Fibroblast of gingiva (primary cell): ENCODE results near the gene OR52N2.

Source experiments
- DNase-seq: peaks from one replicate; pipeline ENCODE4 v3.0.0-alpha.2; 2011; ENCODE audit warnings: low read depth

Gene OR52N2

DNA sequence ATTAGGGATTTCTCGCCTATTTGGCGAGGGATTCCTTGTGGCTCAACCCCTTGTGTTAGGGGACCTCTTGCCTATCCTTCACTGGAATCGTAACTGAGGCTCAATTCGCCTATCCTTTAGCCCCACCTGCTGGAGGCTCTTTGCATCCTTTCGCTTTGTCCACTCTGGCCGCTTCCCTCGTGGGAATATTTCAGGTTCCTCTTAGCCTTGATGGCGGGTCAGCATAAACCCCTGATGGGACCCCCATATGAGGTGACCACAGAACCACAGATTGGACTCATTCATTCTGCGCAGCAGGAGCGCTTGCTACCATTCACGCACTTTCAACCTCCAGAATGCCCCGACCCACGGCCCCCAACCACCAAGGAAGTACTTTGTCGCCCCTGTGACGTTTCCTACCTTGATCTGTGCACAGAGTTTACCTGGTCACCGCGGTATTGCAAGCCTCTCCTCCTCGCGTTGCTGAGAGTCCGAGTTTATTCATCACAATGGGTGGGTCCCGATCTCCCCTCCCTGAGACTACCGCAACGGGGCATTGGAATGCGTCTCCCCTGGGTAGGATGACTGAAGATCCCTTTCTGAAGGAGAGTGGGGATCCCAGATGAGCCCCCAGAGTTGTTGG, at the start of gene OR52N2:
OR52N2 (plus strand) TSS at position 425 of the 622 bp plus-strand sequence. CDS start 11,412 bp downstream, outside the sequence.
- peak; percentile 57 for DNase-seq

- DNase-seq, result no peak
Observed at GRCh38 chr11:5767056-5767455, 41.7 kb upstream of the OR52N2 start.

DNA sequence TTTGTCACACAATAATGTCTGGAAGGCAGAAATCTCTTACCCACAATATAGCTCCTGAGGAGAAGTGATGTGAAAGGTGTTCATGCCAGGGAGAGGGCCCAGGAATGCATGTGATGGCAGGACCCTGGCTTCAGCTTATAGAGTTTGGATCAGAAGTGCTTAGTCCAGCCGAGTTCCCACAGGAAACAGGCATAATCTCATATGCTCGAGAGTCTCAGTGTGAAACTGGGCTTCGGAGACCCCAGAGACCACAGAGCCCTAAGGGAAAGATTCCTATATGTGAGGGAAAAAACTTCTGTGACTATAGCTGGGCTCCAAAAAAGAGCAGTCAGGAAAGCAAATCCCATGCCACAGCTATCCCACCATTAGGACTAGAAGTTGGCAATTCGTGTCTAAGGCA, 25.5 kb upstream of the OR52N2 start, which contains the start of gene OR52N5:
OR52N5 (minus strand) TSS at position 101 of the 400 bp plus-strand sequence. CDS start 4,721 bp downstream, outside the sequence.
- no peak for DNase-seq

DNA sequence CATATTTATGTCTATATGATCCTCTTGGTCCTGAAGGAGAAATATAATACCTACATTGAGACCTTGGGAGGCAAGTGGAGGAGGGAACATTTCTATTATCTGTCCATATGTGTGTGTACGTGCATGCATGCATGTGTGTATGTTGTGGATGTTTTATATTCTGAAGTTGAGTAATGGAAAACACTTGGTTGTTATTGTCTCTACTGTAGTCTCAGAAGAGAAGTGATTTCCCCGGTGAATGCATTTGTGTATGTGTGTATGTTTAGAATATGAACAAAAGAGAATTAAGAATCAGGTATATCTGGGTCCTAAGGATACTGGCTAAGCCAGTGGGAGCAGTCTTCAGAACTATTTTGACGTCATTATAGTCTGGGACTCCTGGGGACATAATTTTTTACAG, 17.6 kb upstream of the OR52N2 start, which contains the start of gene OR52N1:
OR52N1 (minus strand) TSS at position 101 of the 400 bp plus-strand sequence. CDS start 2,449 bp downstream, outside the sequence.
- no peak for DNase-seq

- DNase-seq, result no peak
Observed at GRCh38 chr11:5796541-5796940, 12.2 kb upstream of the OR52N2 start.

- DNase-seq, result no peak
Observed at GRCh38 chr11:5803982-5804381, 4.7 kb upstream of the OR52N2 start.

DNA sequence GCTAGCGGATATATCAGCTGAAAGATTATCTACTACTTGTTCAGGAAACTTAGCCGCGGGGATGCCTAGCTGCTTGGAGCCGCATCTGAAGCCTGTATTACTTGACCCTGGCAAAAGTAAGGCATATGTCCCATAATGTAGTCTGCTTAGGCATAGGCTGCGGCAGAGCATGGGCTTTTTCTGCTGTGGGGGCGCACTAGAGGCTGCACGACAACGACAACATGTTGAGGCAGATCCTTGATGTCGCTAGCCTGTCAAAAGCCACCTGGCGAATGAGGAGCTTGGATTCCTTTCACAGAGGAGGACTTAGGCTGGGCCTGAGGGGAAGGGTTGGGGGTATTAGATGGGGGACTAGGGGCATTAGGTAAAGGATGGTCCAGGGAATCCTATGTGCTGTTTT, 1.1 kb upstream of the OR52N2 start:
- DNase-seq, result no peak

GRCh38 chr11:5809122-5809519, 397 bp downstream of the OR52N2 start:
- no peak for DNase-seq

DNA sequence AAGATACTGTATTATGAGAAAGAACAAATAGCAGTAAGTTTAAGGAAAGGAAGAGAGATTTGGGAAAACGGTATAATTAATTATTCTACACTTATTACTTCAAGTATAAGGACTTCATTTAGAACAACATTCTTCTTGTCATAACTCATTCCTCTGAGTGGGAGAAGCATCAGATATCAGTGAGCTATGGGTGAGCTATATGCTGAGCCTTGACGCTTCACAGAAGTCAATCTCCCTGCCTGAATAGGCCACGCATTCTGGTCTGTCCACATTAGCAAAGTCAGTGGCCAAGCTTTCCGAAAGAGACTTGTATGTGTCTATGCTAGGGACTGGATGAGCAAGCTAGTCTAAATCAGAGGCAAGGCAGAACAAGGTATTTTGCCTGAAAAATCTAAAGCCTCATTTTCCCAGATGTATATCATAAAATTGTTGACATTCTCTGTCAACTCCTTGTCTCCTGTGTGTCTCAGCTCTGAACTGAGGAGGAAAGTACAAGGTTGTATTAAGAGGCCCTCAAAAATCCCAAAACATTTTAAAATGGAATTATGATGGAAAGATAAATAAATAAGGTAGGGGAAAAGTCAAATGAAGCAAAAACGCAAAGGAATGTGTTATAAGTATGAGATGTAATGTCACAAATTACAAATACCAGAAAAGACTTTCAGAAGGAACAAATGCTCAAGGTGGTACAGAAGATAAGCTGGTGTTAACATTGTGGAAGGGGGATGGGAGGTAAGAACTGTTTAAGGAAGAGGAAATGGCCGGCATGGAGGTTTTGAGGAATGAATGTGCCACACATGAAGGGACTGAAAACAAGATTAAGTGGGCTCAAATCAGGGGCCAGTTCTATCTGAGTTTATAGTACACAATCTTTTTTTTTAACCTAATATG, 1.4 kb downstream of the OR52N2 start:
- DNase-seq, result no peak

DNA sequence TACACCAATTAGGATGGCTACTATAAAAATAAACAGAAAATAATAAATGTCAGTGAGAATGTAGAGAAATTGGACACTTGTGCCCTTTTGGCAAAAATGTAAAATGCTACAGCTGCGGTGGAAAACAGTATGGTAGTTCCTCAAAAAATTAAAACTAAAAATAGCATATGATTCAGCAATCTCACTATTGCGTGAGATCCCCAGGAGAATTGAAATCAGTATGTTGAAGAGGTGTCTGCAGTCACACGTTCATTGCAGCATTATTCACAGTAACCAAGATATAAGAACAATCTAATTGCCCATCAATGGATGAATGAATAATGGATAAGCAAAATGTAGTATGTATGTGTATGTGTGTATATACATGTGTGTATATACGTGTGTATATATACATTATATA, 6.8 kb downstream of the OR52N2 start:
- DNase-seq, result no peak

GRCh38 chr11:5818245-5818886, 9.6 kb downstream of the OR52N2 start:
- no peak for DNase-seq

- DNase-seq, result no peak
Observed at GRCh38 chr11:5831196-5831829, 22.6 kb downstream of the OR52N2 start.

DNA sequence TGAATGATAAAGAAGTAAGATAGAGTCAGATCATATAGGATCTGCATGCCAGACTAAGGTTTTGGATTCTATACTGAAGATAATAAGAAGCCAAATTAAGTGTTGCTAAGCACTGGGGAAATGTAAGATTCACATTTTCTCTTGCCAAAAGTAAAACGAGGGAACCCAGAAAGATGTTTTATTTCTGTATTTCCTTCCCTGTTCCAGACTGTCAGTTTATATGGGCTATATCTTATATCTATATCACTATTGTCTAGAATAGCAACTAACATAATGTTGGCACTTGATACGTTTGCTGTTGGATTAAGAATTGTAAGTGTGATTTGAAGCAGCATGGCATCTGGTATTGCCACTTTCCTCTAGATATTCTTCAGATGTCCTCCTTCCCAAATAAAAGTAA, 24.7 kb downstream of the OR52N2 start:
- no peak for DNase-seq

GRCh38 chr11:5837695-5838094, 29.0 kb downstream of the OR52N2 start:
- no peak for DNase-seq

DNA sequence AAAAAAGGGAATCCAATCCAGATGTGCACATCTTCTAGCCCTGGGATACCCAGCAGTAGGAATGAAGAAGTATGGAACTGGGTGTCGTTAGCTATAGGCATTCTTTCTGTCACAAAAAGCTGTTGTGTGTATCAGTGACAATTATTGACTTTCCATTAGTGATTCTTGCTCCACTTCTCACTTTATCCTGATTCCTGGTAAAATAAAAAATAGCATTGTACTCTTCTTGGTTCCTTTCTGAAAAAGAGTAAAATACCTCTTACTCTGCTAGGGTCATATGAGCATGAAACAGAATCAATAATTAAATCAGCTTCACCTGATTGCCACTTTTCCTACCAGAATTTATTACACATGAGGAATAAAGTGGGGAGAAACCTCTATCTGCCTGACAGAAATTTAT, 33.1 kb downstream of the OR52N2 start, which contains the start of gene OR52E6:
OR52E6 (minus strand) TSS at position 101 of the 400 bp plus-strand sequence; CDS start at position 101, 0 bp downstream.
- DNase-seq, result no peak

DNA sequence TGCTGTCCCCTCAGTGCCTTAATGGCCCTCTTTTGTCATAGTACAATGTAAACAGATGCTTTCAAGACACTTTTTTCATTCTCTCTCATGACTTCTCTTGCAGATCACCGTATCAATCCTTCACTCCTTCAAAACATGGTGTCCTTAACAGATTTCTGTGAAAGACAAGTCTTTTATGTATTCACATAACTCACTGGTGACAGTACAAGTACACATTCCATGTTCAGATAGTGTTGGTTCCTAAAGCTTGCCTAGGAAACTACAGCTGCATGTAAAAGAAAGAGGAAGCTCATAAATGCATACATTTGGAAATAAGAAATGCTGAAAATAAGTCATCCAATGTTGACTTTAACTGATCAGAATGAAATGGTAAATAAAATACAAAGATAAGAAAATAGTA, 38.0 kb downstream of the OR52N2 start:
- DNase-seq, result no peak

- DNase-seq, result no peak
Observed at GRCh38 chr11:5847711-5848110, 39.0 kb downstream of the OR52N2 start.

- DNase-seq, result no peak
Observed at GRCh38 chr11:5851002-5851401, 42.3 kb downstream of the OR52N2 start.

GRCh38 chr11:5857590-5857989, 48.9 kb downstream of the OR52N2 start, which contains the start of gene OR52E8:
Gene OR52E8, minus strand, starts transcription at chr11:5857690. Its CDS starts 0 bp downstream, at chr11:5857690.
- no peak for DNase-seq

DNA sequence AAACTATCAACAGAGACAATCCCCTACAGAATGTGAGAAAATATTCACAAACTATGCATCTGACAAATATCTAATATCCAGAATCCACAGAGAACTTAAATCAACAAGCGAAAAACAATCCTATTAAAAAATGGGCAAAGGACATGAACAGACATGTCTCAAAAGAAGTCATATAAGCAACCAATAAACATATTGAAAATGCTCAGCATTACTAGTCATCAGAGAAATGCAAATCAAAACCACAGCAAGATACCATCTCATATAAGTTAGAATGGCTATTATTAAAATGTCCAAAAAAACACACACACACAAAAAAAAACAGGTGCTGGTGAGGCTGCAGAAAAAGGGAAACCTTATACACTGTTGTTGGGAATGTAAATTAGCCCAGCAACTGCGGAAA, 57.1 kb downstream of the OR52N2 start:
- no peak for DNase-seq
